ENCODE data around the gene DDX54.

DDX54 gene

DNA sequence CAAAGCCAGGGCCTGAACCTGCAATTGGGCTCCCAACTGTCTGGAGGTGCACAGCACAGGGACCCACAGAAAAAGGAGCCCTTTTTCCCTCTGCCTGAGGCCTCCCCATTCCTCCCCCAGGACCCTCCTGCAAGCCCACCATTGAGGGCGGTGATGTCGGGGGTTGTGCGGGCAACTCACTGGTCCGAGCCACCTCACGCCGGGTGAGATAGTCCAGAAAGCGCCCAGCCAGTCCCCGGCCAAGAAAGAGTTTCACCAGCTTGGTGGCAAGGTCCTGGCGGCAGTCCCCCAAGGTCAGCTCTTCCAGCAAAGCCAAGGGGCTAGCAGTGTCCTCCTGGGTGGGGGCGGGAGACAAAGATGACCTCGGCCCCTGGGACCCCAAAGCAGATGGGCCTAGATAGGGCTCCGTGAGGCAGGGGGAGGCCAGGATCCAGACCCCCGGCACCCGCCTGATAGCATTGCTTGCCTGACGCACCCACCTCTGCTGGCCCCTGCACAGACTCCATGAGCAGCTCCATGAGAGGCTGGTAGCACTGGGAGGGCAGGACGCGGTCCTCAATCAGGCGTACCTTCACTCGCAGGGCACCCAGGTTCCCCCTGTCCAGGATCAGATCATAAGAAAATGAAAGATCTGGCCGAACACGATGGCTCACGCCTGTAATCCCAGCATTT lies 69.7 kb downstream of the DDX54 start:
- no peak for DNase-seq

DNA sequence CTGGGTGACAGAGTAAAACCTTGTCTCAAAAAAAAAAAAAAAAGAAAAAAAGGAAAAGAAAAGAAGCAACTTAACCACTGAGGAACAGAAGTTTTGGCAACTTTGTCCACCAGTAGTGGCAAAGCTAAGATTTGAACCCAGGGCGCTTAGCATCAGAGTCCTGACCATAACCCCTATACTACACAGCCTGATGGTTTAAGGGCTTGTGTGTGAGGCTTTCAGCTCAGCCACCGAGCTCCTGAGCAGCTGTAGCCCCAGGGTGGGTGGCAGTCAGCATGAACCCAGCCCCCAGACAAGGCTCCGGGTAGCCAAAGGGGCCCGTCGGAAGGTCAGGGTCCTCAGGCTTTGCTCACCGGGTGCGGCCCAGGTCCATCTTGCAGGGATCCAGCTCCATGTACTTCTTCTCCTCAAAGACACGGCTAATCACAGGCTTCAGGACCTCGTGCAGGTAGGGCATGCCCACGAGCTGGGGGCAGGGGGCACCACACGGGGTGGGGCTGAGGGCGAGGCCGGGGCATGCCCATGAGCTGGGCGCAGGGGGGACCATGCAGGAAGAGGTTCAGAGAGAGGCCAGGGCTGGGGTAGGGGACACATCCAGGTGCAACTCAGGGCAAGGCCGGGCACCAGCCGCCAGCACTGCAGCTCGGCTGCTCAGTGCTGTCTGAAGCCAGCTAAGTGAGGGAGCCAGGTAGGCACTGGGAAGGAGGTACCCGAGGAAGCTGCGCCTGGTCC lies 70.7 kb downstream of the DDX54 start:
- DNase-seq = no peak

DNA sequence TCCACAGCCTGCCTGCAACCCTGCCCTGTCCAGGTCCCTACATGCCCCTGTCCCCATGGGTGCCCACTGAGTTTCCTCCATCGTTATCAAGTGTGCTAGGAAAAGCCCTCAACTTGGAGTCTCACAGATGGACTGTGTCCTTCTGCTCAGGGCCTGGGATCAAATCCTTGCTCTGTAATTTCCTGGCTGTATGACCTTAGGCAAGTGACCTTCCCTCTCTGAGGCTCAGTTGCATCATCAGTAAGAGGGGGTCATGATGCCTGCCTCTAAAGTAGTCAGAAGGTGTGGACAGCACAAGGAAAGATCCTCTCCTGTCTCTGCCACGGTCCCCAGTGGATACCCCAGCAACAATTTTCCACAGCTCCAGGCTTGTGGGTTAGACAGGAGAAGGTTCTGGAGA lies 71.9 kb downstream of the DDX54 start:
- no peak for DNase-seq

- no peak for DNase-seq
Measured at GRCh38 chr12:113112043-113112899, 73.0 kb downstream of the DDX54 start.

DNA sequence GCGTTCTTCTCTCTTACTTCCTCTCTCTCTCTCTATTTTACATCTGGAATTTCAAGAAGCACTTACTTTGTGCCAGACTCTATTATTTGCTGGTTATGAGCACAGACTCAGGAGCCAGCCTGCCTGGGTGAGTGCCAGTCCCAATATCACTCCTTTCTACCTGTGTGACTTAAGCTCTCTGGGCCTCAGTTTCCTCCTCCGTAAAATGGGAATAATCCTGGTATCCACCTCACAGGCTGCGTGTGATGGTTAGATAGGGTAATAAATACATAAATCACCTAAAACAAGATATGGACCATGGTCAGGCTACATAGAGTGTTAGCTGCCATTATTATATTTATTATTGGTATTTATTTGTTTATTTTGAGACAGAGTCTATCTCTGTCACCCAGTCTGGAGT lies 74.0 kb downstream of the DDX54 start:
- no peak for DNase-seq

GRCh38 chr12:113109872-113110599 lies 75.2 kb downstream of the DDX54 start:
- no peak for DNase-seq

- no peak for DNase-seq
Measured at GRCh38 chr12:113109360-113109759, 75.9 kb downstream of the DDX54 start.

DNA sequence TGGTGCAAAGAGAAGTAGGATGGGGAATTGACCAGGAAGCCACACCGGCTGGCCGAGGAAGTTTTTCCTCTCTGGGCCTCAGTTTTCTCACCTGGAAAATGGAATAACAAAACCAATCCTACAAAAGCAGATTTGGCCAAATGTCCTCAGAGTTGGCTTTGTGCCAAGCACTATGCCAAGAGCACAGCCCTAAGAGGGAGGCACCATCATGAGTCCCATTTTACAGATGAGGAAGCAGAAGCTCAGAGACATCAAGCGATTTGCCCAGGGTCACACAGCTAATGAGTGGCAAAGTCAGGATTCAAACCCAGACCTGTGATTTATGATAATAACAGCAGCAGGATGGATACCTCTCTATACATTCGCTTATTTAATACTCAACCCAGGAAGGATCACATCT lies 77.0 kb downstream of the DDX54 start:
- DNase-seq = no peak
